HCT116 (cell line): Measurements from ENCODE around the gene GPR3.

ENCODE experiments used
- CEBPB ChIP-seq: IDR thresholded peaks from 2 replicates; pipeline ENCODE4 v1.6.1; 2012; ENCODE audit warnings: low read depth
- EZH2 ChIP-seq: fragments of 200-600 bp; sonication (generic); IDR thresholded peaks from 2 replicates; pipeline ENCODE4 v1.6.1; 2017; ENCODE audit warnings: antibody characterized with exemption, mixed run types
- EZH2phosphoT487 ChIP-seq: fragments of 200-600 bp; IDR thresholded peaks from 2 replicates; pipeline ENCODE4 v1.6.1; 2018; ENCODE audit warnings: antibody characterized with exemption, borderline replicate concordance
- JUND ChIP-seq: IDR thresholded peaks from 2 replicates; pipeline ENCODE4 v1.6.1; 2012
- POLR2A ChIP-seq: IDR thresholded peaks from 2 replicates; pipeline ENCODE4 v1.7.0; 2011; ENCODE audit warnings: borderline replicate concordance; ENCODE audit not compliant: insufficient read depth, insufficient read length; ENCODE audit errors: extremely low read depth
- POLR2AphosphoS5 ChIP-seq: IDR thresholded peaks from 2 replicates; pipeline ENCODE4 v1.6.1; 2011; ENCODE audit warnings: mild to moderate bottlenecking, low read depth, low read length, moderate library complexity
- RAD21 ChIP-seq: IDR thresholded peaks from 2 replicates; pipeline ENCODE4 v1.6.1; 2012; ENCODE audit warnings: low read depth, mild to moderate bottlenecking
- SP1 ChIP-seq: IDR thresholded peaks from 2 replicates; pipeline ENCODE4 v1.6.1; 2012; ENCODE audit warnings: low read depth
- YY1 ChIP-seq: IDR thresholded peaks from 2 replicates; pipeline ENCODE4 v1.6.1; 2011; ENCODE audit warnings: low read length, low read depth, moderate library complexity, mild to moderate bottlenecking; ENCODE audit not compliant: insufficient replicate concordance; ENCODE audit errors: extremely low read depth
- ZNF274 ChIP-seq: fragments of 200-500 bp; sonication (Bioruptor generic); IDR thresholded peaks from 2 replicates; pipeline ENCODE4 v1.6.1; 2014; ENCODE audit warnings: mild to moderate bottlenecking, low read depth, low read length, inconsistent platforms
- TF ChIP-seq, protein P1 (sequence below): IDR thresholded peaks from 2 replicates; pipeline ENCODE4 v1.6.1; 2012
- TF ChIP-seq, protein P2 (sequence below), 3 experiments: fragments of 200-600 bp in 1 of 3; sonication (generic) in 1 of 3; IDR thresholded peaks in 2 of 3; conservative IDR thresholded peaks in 1 of 3; 2 replicates each; pipeline ENCODE4 v1.5.1; 2012 to 2017; ENCODE audit warnings: low read depth in 2 of 3, low read length in 2 of 3, antibody characterized with exemption in 1 of 3, borderline replicate concordance in 1 of 3, control low read depth in 1 of 3, mild to moderate bottlenecking in 1 of 3, mixed read lengths in 1 of 3, mixed run types in 1 of 3, moderate library complexity in 1 of 3; ENCODE audit not compliant: insufficient read depth in 1 of 3
- TF ChIP-seq, protein P3 (sequence below): IDR thresholded peaks from 2 replicates; pipeline ENCODE4 v1.6.1; 2012
- TF ChIP-seq, protein P4 (sequence below): IDR thresholded peaks from 2 replicates; pipeline ENCODE4 v1.6.1; 2012; ENCODE audit warnings: low read depth

DNA sequence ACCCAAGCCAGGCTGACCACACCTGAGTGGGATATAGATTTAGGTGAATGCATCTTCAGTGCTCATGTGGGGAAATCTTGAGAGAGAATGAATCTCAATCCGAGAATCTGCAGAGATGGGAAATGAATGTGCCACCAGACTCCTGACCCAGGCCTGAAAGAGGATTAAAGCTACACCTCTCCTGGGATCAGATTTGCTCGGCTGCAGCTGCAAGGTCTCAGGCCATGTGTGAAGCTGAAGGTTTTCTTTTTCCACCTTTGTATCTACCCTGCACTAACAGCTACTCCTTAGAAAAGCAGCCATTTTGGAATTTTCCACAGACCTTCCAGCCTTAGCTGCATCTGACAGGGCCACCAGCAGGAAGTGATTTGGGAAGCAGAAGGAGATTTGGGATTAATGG, 18.3 kb downstream of the GPR3 start:
- TF ChIP-seq POLR2AphosphoS5, result no peak
- no peak for TF ChIP-seq RAD21
- TF ChIP-seq, protein P1, sequence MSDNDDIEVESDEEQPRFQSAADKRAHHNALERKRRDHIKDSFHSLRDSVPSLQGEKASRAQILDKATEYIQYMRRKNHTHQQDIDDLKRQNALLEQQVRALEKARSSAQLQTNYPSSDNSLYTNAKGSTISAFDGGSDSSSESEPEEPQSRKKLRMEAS, result no peak
- TF ChIP-seq EZH2, result no peak
- no peak for TF ChIP-seq ZNF274
- TF ChIP-seq, protein P2, sequence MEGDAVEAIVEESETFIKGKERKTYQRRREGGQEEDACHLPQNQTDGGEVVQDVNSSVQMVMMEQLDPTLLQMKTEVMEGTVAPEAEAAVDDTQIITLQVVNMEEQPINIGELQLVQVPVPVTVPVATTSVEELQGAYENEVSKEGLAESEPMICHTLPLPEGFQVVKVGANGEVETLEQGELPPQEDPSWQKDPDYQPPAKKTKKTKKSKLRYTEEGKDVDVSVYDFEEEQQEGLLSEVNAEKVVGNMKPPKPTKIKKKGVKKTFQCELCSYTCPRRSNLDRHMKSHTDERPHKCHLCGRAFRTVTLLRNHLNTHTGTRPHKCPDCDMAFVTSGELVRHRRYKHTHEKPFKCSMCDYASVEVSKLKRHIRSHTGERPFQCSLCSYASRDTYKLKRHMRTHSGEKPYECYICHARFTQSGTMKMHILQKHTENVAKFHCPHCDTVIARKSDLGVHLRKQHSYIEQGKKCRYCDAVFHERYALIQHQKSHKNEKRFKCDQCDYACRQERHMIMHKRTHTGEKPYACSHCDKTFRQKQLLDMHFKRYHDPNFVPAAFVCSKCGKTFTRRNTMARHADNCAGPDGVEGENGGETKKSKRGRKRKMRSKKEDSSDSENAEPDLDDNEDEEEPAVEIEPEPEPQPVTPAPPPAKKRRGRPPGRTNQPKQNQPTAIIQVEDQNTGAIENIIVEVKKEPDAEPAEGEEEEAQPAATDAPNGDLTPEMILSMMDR (IDR thresholded peaks at IDR 0.05 in 2 of 3, conservative IDR thresholded peaks at IDR 0.05 in 1 of 3; ENCODE audit: borderline replicate concordance in 1 of 3, insufficient read depth in 1 of 3, low read depth in 2 of 3, low read length in 2 of 3), result no peak
- no peak for TF ChIP-seq CEBPB
- TF ChIP-seq YY1, result no peak
- no peak for TF ChIP-seq JUND
- TF ChIP-seq SP1, result no peak
- no peak for TF ChIP-seq POLR2A
- no peak for TF ChIP-seq EZH2phosphoT487
- TF ChIP-seq, protein P3, sequence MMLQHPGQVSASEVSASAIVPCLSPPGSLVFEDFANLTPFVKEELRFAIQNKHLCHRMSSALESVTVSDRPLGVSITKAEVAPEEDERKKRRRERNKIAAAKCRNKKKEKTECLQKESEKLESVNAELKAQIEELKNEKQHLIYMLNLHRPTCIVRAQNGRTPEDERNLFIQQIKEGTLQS, result no peak
- TF ChIP-seq, protein P4, sequence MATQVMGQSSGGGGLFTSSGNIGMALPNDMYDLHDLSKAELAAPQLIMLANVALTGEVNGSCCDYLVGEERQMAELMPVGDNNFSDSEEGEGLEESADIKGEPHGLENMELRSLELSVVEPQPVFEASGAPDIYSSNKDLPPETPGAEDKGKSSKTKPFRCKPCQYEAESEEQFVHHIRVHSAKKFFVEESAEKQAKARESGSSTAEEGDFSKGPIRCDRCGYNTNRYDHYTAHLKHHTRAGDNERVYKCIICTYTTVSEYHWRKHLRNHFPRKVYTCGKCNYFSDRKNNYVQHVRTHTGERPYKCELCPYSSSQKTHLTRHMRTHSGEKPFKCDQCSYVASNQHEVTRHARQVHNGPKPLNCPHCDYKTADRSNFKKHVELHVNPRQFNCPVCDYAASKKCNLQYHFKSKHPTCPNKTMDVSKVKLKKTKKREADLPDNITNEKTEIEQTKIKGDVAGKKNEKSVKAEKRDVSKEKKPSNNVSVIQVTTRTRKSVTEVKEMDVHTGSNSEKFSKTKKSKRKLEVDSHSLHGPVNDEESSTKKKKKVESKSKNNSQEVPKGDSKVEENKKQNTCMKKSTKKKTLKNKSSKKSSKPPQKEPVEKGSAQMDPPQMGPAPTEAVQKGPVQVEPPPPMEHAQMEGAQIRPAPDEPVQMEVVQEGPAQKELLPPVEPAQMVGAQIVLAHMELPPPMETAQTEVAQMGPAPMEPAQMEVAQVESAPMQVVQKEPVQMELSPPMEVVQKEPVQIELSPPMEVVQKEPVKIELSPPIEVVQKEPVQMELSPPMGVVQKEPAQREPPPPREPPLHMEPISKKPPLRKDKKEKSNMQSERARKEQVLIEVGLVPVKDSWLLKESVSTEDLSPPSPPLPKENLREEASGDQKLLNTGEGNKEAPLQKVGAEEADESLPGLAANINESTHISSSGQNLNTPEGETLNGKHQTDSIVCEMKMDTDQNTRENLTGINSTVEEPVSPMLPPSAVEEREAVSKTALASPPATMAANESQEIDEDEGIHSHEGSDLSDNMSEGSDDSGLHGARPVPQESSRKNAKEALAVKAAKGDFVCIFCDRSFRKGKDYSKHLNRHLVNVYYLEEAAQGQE, result no peak
